Measurements from ENCODE around the gene LDLRAP1.

The LDLRAP1 gene

GRCh38 chr1:25566176-25566729 is 22.8 kb downstream of the LDLRAP1 start:
- no peak for TF ChIP-seq CTCF (IDR thresholded peaks at IDR 0.05)
- Histone ChIP-seq H3K4me3 (peak overlapping the region in 1 of 2 donors; percentile 2), H3K36me3 (peaks cover 5 to 44% (median 31%) of the 10 kb centered on the region in 3 donors), H3K4me1 (peaks cover 5 to 48% (median 33%) of the 10 kb centered on the region in 4 donors), H3K27ac (peak overlapping the region; percentile 88 to 90), H3K9me3 (no peaks in the 10 kb centered on the region), H3K27me3 (no peaks in the 10 kb centered on the region)
- DNase-seq = no peak
- intact Hi-C loops (cut with DNase I; ENCODE audit: low total_unique reads) = no loop called here

- peak; percentile 75 to 92 for DNase-seq
- Histone ChIP-seq H3K9me3 (no peaks in the 10 kb centered on the region), H3K27ac (peak overlapping the region; percentile 88 to 90), H3K36me3 (peaks cover 5 to 40% (median 31%) of the 10 kb centered on the region in 3 donors), H3K4me1 (peaks cover 5 to 48% (median 33%) of the 10 kb centered on the region in 4 donors), H3K27me3 (no peaks in the 10 kb centered on the region), H3K4me3 (peak overlapping the region in 1 of 2 donors; percentile 2)
- intact Hi-C loops (cut with DNase I; ENCODE audit: low total_unique reads) = no loop called here
- TF ChIP-seq CTCF (IDR thresholded peaks at IDR 0.05) = no peak
These were observed 23.4 kb downstream of the LDLRAP1 start for GRCh38 chr1:25566730-25567341.

GRCh38 chr1:25567710-25568089 is 24.3 kb downstream of the LDLRAP1 start:
- TF ChIP-seq CTCF (IDR thresholded peaks at IDR 0.05) = no peak
- Histone ChIP-seq H3K4me3 (no peak overlapping the region), H3K36me3 (peaks cover 5 to 31% (median 24%) of the 10 kb centered on the region in 3 donors), H3K4me1 (peaks cover 5 to 55% (median 34%) of the 10 kb centered on the region in 4 donors), H3K27me3 (no peaks in the 10 kb centered on the region), H3K27ac (peak overlapping the region; percentile 88 to 90), H3K9me3 (no peaks in the 10 kb centered on the region)
- intact Hi-C loops (cut with DNase I; ENCODE audit: low total_unique reads) = no loop called here
- DNase-seq = no peak

- Histone ChIP-seq H3K4me1 (peaks cover 5 to 61% (median 37%) of the 10 kb centered on the region in 4 donors), H3K9me3 (no peaks in the 10 kb centered on the region), H3K27ac (peak overlapping the region; percentile 88 to 90), H3K36me3 (peaks cover 4 to 26% (median 21%) of the 10 kb centered on the region in 3 donors), H3K4me3 (no peak overlapping the region), H3K27me3 (no peaks in the 10 kb centered on the region)
- intact Hi-C loops (cut with DNase I; ENCODE audit: low total_unique reads) = no loop called here
- peak in 1 of 2 experiments; percentile 15 for TF ChIP-seq CTCF (IDR thresholded peaks at IDR 0.05)
- DNase-seq = peak; percentile 67 to 78
These were observed 24.9 kb downstream of the LDLRAP1 start for GRCh38 chr1:25568090-25568833.

GRCh38 chr1:25568834-25569596 is 25.6 kb downstream of the LDLRAP1 start:
- Histone ChIP-seq H3K4me1 (peaks cover 5 to 67% (median 41%) of the 10 kb centered on the region in 4 donors), H3K27me3 (no peaks in the 10 kb centered on the region), H3K36me3 (peaks cover 0 to 18% (median 13%) of the 10 kb centered on the region in 3 donors), H3K27ac (peak overlapping the region; percentile 88 to 90), H3K9me3 (no peaks in the 10 kb centered on the region), H3K4me3 (no peak overlapping the region)
- no peak for TF ChIP-seq CTCF (IDR thresholded peaks at IDR 0.05)
- intact Hi-C loops (cut with DNase I; ENCODE audit: low total_unique reads) = no loop called here
- DNase-seq = peak in 1 of 2 donors; percentile 55
